ENCODE results near the gene RSAD1.

Gene RSAD1

GRCh38 chr17:50522766-50523165 is 44.1 kb downstream of the RSAD1 start:
- DNase-seq = no peak

- no peak for DNase-seq
Observed at GRCh38 chr17:50523208-50523607, 44.5 kb downstream of the RSAD1 start.

GRCh38 chr17:50524838-50525237 is 46.2 kb downstream of the RSAD1 start:
- no peak for DNase-seq

- peak; percentile 20 for DNase-seq
Observed at GRCh38 chr17:50527155-50527762, 48.6 kb downstream of the RSAD1 start.

- DNase-seq = no peak
Observed at GRCh38 chr17:50527949-50528474, 49.4 kb downstream of the RSAD1 start.

GRCh38 chr17:50529849-50530248 is 51.2 kb downstream of the RSAD1 start:
- no peak for DNase-seq

GRCh38 chr17:50531428-50532025 is 52.9 kb downstream of the RSAD1 start:
- DNase-seq = no peak

GRCh38 chr17:50532452-50533024 is 53.9 kb downstream of the RSAD1 start, which contains the start of gene EPN3:
TSS of gene EPN3 (plus strand) at chr17:50532735. CDS start at chr17:50536557, 3,822 bp downstream.
- DNase-seq = no peak

GRCh38 chr17:50533185-50533584 is 54.5 kb downstream of the RSAD1 start:
- DNase-seq = no peak

- no peak for DNase-seq
Observed at GRCh38 chr17:50533720-50534148, 55.1 kb downstream of the RSAD1 start.

- DNase-seq = no peak
Observed at GRCh38 chr17:50534222-50534978, 55.7 kb downstream of the RSAD1 start.

- no peak for DNase-seq
Observed at GRCh38 chr17:50534979-50535326, 56.3 kb downstream of the RSAD1 start.

GRCh38 chr17:50535407-50535806 is 56.7 kb downstream of the RSAD1 start:
- DNase-seq = no peak
